ENCODE results near the gene CTNNA1.

GRCh38 chr5:138948471-138949222 lies 195.4 kb downstream of the CTNNA1 start:
- TF ChIP-seq EZH2 (IDR thresholded peaks at IDR 0.05; ENCODE audit: insufficient read depth, poor library complexity, severe bottlenecking) = no peak
- TF ChIP-seq EZH2phosphoT487 (IDR thresholded peaks at IDR 0.05; ENCODE audit: insufficient read depth, low read depth) = no peak
